Activated CD8-positive, alpha-beta T cell treated with anti-CD3 and anti-CD28 coated beads for 36 hours (primary cell): Measurements from ENCODE around the gene HSP90B1. TPM values are rescaled to one million over a fixed set of nuclear protein-coding genes. Genes with fewer than 3 reads are reported as not detected.
A peak's percentile ranks its signal among the peaks of the same experiment; 100 is the strongest.

Experiments used
- ATAC-seq: fragments of 200-7000 bp; cut with Tn5 transposase; one replicate; pipeline ENCODE4 v1.10.0; 2021; ENCODE audit warnings: mild to moderate bottlenecking, moderate library complexity
- CTCF ChIA-PET: fragments of 350-600 bp; sonication (Branson Sonifier 250); formaldehyde crosslinking; loops from one replicate; lab custom pipeline; 2021; ENCODE audit warnings: antibody characterized with exemption; lab: Charles Lee
- POLR2A ChIA-PET: fragments of 350-600 bp; sonication (Branson Sonifier 250); formaldehyde crosslinking; loops from one replicate; lab custom pipeline; 2021; ENCODE audit warnings: antibody characterized with exemption; lab: Charles Lee
- DNase-seq: peaks from one replicate; pipeline ENCODE4 v3.0.0-alpha.2; 2020
- H3K27ac Mint-ChIP-seq: one replicate; pipeline ENCODE4 v1.8.0; 2021; ENCODE audit warnings: mild to moderate bottlenecking, mixed read lengths
- H3K27me3 Mint-ChIP-seq: one replicate; pipeline ENCODE4 v1.8.0; 2021; ENCODE audit warnings: mixed read lengths
- H3K36me3 Mint-ChIP-seq: one replicate; pipeline ENCODE4 v1.8.0; 2021; ENCODE audit warnings: low read depth, mixed read lengths
- H3K4me1 Mint-ChIP-seq: one replicate; pipeline ENCODE4 v1.8.0; 2021; ENCODE audit warnings: low read depth, mixed read lengths
- H3K4me3 Mint-ChIP-seq: one replicate; pipeline ENCODE4 v1.8.0; 2021; ENCODE audit warnings: mild to moderate bottlenecking, moderate library complexity, mixed read lengths
- H3K9me3 Mint-ChIP-seq: one replicate; pipeline ENCODE4 v1.8.0; 2021; ENCODE audit warnings: mixed read lengths
- intact Hi-C: fragments of 100-400 bp; cut with micrococcal nuclease; formaldehyde crosslinking; loops from one replicate; pipeline ENCODE4 v1.10.0; 2022
- total RNA-seq, 2 experiments: library from RNA; stranded (reverse); gene quantifications; one replicate each; pipeline ENCODE4 v1.2.3, GENCODE V29; 2021
- TF ChIP-seq, protein P1 (sequence below): fragments of 200-600 bp; IDR thresholded peaks from one replicate; pipeline ENCODE4 v1.8.0; 2022; ENCODE audit warnings: antibody characterized with exemption, mild to moderate bottlenecking

The HSP90B1 gene
- total RNA-seq, 2 experiments from 2014 or later = 412 to 418 TPM

GRCh38 chr12:103965590-103966504 lies 35.6 kb downstream of the HSP90B1 start, which contains the start of gene TDG:
TSS of gene TDG (plus strand) at chr12:103965872. CDS start at chr12:103966038, 166 bp downstream.
- peaks cover 32% of the 10 kb centered on the region for H3K36me3 Mint-ChIP-seq
- H3K4me3 Mint-ChIP-seq = peak within 1 kb of the TSS; percentile 90
- ChIA-PET POLR2A (interaction anchor here (0.7 to 5.7 kb wide), 16 partner anchors 9 to 323 kb away, joined by 3 to 76 read pairs (median 4); partner anchors contain the start of genes HCFC2, HSP90B1 and NFYB), CTCF (interaction anchor here (0.9 to 2.2 kb wide), 15 partner anchors 9 to 144 kb away, joined by 3 to 9 read pairs (median 4); a partner anchor contains a TSS)
- peaks cover 40% of the 10 kb centered on the region for H3K4me1 Mint-ChIP-seq
- ATAC-seq (peak; percentile 94), DNase-seq (peak; percentile 99)
- no peaks in the 10 kb centered on the region for H3K9me3 Mint-ChIP-seq
- no peaks in the 10 kb centered on the region for H3K27me3 Mint-ChIP-seq
- intact Hi-C loops = loop anchor here (1.0 to 5.0 kb wide), 3 partner anchors 9 to 84 kb away; a partner anchor contains a TSS
- H3K27ac Mint-ChIP-seq = peak within 1 kb of the TSS; percentile 98
- TF ChIP-seq, protein P1, sequence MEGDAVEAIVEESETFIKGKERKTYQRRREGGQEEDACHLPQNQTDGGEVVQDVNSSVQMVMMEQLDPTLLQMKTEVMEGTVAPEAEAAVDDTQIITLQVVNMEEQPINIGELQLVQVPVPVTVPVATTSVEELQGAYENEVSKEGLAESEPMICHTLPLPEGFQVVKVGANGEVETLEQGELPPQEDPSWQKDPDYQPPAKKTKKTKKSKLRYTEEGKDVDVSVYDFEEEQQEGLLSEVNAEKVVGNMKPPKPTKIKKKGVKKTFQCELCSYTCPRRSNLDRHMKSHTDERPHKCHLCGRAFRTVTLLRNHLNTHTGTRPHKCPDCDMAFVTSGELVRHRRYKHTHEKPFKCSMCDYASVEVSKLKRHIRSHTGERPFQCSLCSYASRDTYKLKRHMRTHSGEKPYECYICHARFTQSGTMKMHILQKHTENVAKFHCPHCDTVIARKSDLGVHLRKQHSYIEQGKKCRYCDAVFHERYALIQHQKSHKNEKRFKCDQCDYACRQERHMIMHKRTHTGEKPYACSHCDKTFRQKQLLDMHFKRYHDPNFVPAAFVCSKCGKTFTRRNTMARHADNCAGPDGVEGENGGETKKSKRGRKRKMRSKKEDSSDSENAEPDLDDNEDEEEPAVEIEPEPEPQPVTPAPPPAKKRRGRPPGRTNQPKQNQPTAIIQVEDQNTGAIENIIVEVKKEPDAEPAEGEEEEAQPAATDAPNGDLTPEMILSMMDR = no peak

DNA sequence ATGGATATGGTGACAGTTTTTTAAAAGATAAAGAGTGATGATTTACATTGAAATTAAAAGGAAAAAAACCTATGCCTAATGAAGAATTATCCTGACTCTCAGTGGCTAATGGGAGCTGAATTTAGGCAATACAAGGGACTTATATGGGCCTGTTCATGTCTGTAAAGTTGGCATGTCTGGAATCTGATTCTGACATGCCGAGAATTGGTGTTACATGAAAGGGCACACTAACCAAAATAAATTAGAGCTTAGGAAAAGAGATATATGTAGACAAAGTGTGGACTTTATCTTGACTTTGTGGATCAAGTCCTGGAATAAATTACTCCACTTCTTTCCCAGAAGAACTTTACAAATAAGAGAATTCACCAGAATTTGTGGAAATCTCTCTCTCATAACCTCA lies 36.5 kb downstream of the HSP90B1 start:
- intact Hi-C loops = loop anchor here (5.0 kb wide), 2 partner anchors 39 to 84 kb away; no protein-coding TSS in a partner anchor
- no peaks in the 10 kb centered on the region for H3K27me3 Mint-ChIP-seq
- peaks cover 36% of the 10 kb centered on the region for H3K36me3 Mint-ChIP-seq
- peaks cover 47% of the 10 kb centered on the region for H3K4me1 Mint-ChIP-seq
- POLR2A ChIA-PET = interaction anchor here (1.1 to 5.7 kb wide), 12 partner anchors 9 to 322 kb away, joined by 3 to 76 read pairs (median 7); partner anchors contain the start of genes HCFC2, HSP90B1 and NFYB
- H3K4me3 Mint-ChIP-seq = peak overlapping the region; percentile 90
- TF ChIP-seq, protein P1 = no peak
- ATAC-seq (no peak), DNase-seq (no peak)
- CTCF ChIA-PET = interaction anchor here (1.0 to 2.2 kb wide), 10 partner anchors 11 to 143 kb away, joined by 3 to 8 read pairs (median 4); a partner anchor contains a TSS
- H3K9me3 Mint-ChIP-seq = no peaks in the 10 kb centered on the region
- H3K27ac Mint-ChIP-seq = peak overlapping the region; percentile 98

DNA sequence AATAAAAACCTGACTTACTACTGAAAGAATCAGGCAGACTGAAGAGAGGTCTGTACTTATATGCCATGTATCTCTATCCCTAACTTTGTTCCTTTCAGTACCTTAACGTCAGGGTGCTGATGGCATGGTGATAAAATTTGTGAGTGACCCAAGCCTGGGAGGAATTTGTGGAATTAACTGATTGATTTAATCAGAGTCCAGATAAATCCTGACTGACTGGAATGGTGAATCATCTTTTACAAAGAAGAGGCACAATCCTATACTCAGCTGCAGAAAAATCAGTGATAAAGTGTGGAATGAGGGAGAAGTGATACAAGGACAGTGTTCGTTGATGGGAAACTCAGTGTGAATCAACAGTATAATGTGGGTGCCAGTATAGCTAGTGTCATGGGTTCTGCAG lies 39.2 kb downstream of the HSP90B1 start:
- no peaks in the 10 kb centered on the region for H3K27me3 Mint-ChIP-seq
- H3K9me3 Mint-ChIP-seq = no peaks in the 10 kb centered on the region
- intact Hi-C loops = loop anchor here (5.0 kb wide), 2 partner anchors 42 to 87 kb away; no protein-coding TSS in a partner anchor
- no peak overlapping the region for H3K4me3 Mint-ChIP-seq
- TF ChIP-seq, protein P1 = no peak
- ChIA-PET CTCF (interaction anchor here (1.3 kb wide), 2 partner anchors 67 to 140 kb away, joined by 3 to 7 read pairs; no protein-coding TSS in a partner anchor), POLR2A (interaction anchor here (1.3 kb wide), 1 partner anchor 13 kb away, joined by 5 read pairs; no protein-coding TSS in a partner anchor)
- peaks cover 38% of the 10 kb centered on the region for H3K36me3 Mint-ChIP-seq
- DNase-seq (no peak), ATAC-seq (no peak)
- peaks cover 50% of the 10 kb centered on the region for H3K4me1 Mint-ChIP-seq
- peak overlapping the region; percentile 35 for H3K27ac Mint-ChIP-seq

GRCh38 chr12:103973909-103974308 lies 43.7 kb downstream of the HSP90B1 start:
- TF ChIP-seq, protein P1 = no peak
- CTCF ChIA-PET = interaction anchor here (0.9 to 1.9 kb wide), 4 partner anchors 17 to 135 kb away, joined by 3 to 7 read pairs (median 5); a partner anchor contains a TSS
- H3K27ac Mint-ChIP-seq = no peak overlapping the region
- POLR2A ChIA-PET = interaction anchor here (1.4 kb wide), 1 partner anchor 17 kb away, joined by 5 read pairs; a partner anchor contains a TSS
- peaks cover 36% of the 10 kb centered on the region for H3K36me3 Mint-ChIP-seq
- no peaks in the 10 kb centered on the region for H3K27me3 Mint-ChIP-seq
- H3K4me1 Mint-ChIP-seq = peaks cover 43% of the 10 kb centered on the region
- intact Hi-C loops = no loop called here
- no peak for DNase-seq
- no peak for ATAC-seq
- no peak overlapping the region for H3K4me3 Mint-ChIP-seq
- no peaks in the 10 kb centered on the region for H3K9me3 Mint-ChIP-seq
